Astrocyte (in vitro differentiated cells and primary cell): Measurements from ENCODE around the gene CSTF1. TPM values are rescaled to one million over a fixed set of nuclear protein-coding genes. Genes with fewer than 3 reads are reported as not detected.

Experiments used
- DNase-seq: peaks from one replicate; pipeline ENCODE4 v3.0.0-alpha.2; 2010; ENCODE audit warnings: low read depth
- FAIRE-seq: peaks from 2 replicates; lab custom pipeline; 2011; peaks lifted over from hg19 to GRCh38; lab: Jason Lieb, UNC
- H2AFZ ChIP-seq: 2 replicates; pipeline ENCODE4 v1.6.0; 2012; ENCODE audit warnings: low read depth, low read length, inconsistent platforms
- H3K27ac ChIP-seq: 2 replicates; pipeline ENCODE4 v1.5.1; 2011; ENCODE audit warnings: low read depth, low read length, inconsistent platforms
- H3K27me3 ChIP-seq: 2 replicates; pipeline ENCODE4 v1.6.0; 2011; ENCODE audit warnings: low read length, inconsistent platforms; ENCODE audit not compliant: insufficient read depth
- H3K36me3 ChIP-seq: 2 replicates; pipeline ENCODE4 v1.5.1; 2011; ENCODE audit warnings: low read length, inconsistent platforms; ENCODE audit not compliant: insufficient read depth
- H3K4me1 ChIP-seq: 2 replicates; pipeline ENCODE4 v1.5.1; 2011; ENCODE audit warnings: low read length, inconsistent platforms; ENCODE audit not compliant: insufficient read depth
- H3K4me2 ChIP-seq: 2 replicates; pipeline ENCODE4 v1.6.0; 2012; ENCODE audit warnings: low read length, inconsistent platforms
- H3K4me3 ChIP-seq: 2 replicates; pipeline ENCODE4 v1.5.1; 2011; ENCODE audit warnings: low read depth, mild to moderate bottlenecking, low read length, inconsistent platforms; ENCODE audit not compliant: insufficient read depth
- H3K79me2 ChIP-seq: 2 replicates; pipeline ENCODE4 v1.6.0; 2012; ENCODE audit warnings: mild to moderate bottlenecking, low read length, inconsistent platforms; ENCODE audit not compliant: insufficient read depth
- H3K9ac ChIP-seq: 2 replicates; pipeline ENCODE4 v1.6.0; 2012; ENCODE audit warnings: mild to moderate bottlenecking, low read length, inconsistent platforms
- H3K9me3 ChIP-seq: 2 replicates; pipeline ENCODE4 v1.5.1; 2012; ENCODE audit warnings: low read depth, mild to moderate bottlenecking, low read length, inconsistent platforms; ENCODE audit not compliant: insufficient read depth
- H4K20me1 ChIP-seq: 2 replicates; pipeline ENCODE4 v1.6.0; 2012; ENCODE audit warnings: low read length, inconsistent platforms; ENCODE audit not compliant: insufficient read depth
- H3K27ac Mint-ChIP-seq: one replicate; pipeline ENCODE4 v1.8.0; 2021; ENCODE audit warnings: mild to moderate bottlenecking, mixed read lengths; ENCODE audit not compliant: unreplicated experiment
- H3K27me3 Mint-ChIP-seq: one replicate; pipeline ENCODE4 v1.8.0; 2021; ENCODE audit warnings: low read depth, mixed read lengths; ENCODE audit not compliant: unreplicated experiment
- H3K36me3 Mint-ChIP-seq: one replicate; pipeline ENCODE4 v1.8.0; 2021; ENCODE audit warnings: low read depth, mixed read lengths; ENCODE audit not compliant: unreplicated experiment
- H3K4me1 Mint-ChIP-seq: one replicate; pipeline ENCODE4 v1.8.0; 2021; ENCODE audit warnings: low read depth, mixed read lengths; ENCODE audit not compliant: unreplicated experiment
- H3K4me3 Mint-ChIP-seq: one replicate; pipeline ENCODE4 v1.8.0; 2021; ENCODE audit warnings: mild to moderate bottlenecking, moderate library complexity, mixed read lengths; ENCODE audit not compliant: unreplicated experiment
- H3K9me3 Mint-ChIP-seq: one replicate; pipeline ENCODE4 v1.8.0; 2021; ENCODE audit warnings: mild to moderate bottlenecking, mixed read lengths; ENCODE audit not compliant: unreplicated experiment
- EZH2 ChIP-seq: IDR thresholded peaks from 2 replicates; pipeline ENCODE4 v1.6.1; 2012; ENCODE audit warnings: mild to moderate bottlenecking, low read length, inconsistent platforms; ENCODE audit not compliant: insufficient read depth
- total RNA-seq: library from RNA; stranded (reverse); gene quantifications from 2 replicates; pipeline ENCODE4 v1.2.1, GENCODE V29; 2021
- TF ChIP-seq, protein P1 (sequence below): IDR thresholded peaks from 2 replicates; pipeline ENCODE4 v1.5.1; 2011; ENCODE audit warnings: low read depth, mild to moderate bottlenecking, inconsistent platforms, low read length, moderate library complexity; ENCODE audit not compliant: insufficient read depth

Gene CSTF1
- total RNA-seq, 1 donor from 2014 or later: 30.3 TPM

DNA sequence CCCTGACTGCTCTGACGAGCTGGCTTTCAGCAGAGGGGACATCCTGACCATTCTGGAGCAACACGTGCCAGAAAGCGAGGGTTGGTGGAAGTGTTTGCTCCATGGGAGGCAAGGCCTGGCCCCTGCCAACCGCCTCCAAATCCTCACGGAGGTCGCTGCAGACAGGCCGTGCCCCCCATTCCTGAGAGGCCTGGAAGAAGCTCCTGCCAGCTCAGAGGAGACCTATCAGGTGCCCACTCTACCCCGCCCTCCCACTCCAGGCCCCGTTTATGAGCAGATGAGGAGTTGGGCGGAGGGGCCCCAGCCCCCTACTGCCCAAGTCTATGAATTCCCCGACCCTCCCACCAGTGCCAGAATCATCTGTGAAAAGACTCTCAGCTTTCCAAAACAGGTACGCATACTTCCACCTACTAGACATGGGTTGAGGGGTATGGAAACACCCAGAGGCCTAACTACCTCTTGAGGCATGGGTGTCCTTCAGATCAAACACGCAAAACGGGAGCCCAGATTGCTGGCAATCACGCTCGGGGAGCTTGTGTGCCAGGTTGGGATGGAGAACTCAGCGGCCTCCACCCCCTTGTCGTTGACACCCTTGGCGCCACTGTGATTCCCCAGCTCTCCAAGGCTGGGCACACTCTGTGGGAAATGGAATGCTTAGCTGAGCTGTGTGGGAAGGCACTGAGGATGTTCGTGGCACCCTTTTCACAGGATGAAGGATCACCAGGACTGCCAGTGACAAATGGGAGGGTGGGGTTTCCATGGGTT, 44.9 kb downstream of the CSTF1 start:
- Histone ChIP-seq H3K4me2 (no peak overlapping the region), H3K9ac (no peak overlapping the region), H3K4me1 (peaks cover 34% of the 10 kb centered on the region), H3K27me3 (no peaks in the 10 kb centered on the region), H3K9me3 (no peaks in the 10 kb centered on the region), H3K27ac (no peak overlapping the region), H4K20me1 (no peaks in the 10 kb centered on the region), H3K4me3 (no peak overlapping the region), H3K79me2 (no peaks in the 10 kb centered on the region), H3K36me3 (no peaks in the 10 kb centered on the region), H2AFZ (no peak overlapping the region)
- peaks cover 4% of the 10 kb centered on the region for H3K9me3 Mint-ChIP-seq
- FAIRE-seq (no peak), DNase-seq (no peak)
- TF ChIP-seq, protein P1, sequence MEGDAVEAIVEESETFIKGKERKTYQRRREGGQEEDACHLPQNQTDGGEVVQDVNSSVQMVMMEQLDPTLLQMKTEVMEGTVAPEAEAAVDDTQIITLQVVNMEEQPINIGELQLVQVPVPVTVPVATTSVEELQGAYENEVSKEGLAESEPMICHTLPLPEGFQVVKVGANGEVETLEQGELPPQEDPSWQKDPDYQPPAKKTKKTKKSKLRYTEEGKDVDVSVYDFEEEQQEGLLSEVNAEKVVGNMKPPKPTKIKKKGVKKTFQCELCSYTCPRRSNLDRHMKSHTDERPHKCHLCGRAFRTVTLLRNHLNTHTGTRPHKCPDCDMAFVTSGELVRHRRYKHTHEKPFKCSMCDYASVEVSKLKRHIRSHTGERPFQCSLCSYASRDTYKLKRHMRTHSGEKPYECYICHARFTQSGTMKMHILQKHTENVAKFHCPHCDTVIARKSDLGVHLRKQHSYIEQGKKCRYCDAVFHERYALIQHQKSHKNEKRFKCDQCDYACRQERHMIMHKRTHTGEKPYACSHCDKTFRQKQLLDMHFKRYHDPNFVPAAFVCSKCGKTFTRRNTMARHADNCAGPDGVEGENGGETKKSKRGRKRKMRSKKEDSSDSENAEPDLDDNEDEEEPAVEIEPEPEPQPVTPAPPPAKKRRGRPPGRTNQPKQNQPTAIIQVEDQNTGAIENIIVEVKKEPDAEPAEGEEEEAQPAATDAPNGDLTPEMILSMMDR: no peak
- TF ChIP-seq EZH2: no peak
- H3K4me3 Mint-ChIP-seq: no peak overlapping the region
- no peaks in the 10 kb centered on the region for H3K27me3 Mint-ChIP-seq
- no peaks in the 10 kb centered on the region for H3K36me3 Mint-ChIP-seq
- peak overlapping the region; percentile 14 for H3K27ac Mint-ChIP-seq
- peaks cover 27% of the 10 kb centered on the region for H3K4me1 Mint-ChIP-seq

GRCh38 chr20:56438284-56438683, 45.8 kb downstream of the CSTF1 start:
- Mint-ChIP-seq H3K9me3 (peaks cover 2% of the 10 kb centered on the region), H3K4me3 (no peak overlapping the region), H3K4me1 (peaks cover 22% of the 10 kb centered on the region), H3K27ac (no peak overlapping the region), H3K36me3 (peaks cover 2% of the 10 kb centered on the region), H3K27me3 (no peaks in the 10 kb centered on the region)
- peaks cover 29% of the 10 kb centered on the region for H3K4me1 ChIP-seq
- no peak overlapping the region for H3K27ac ChIP-seq
- H3K4me3 ChIP-seq: no peak overlapping the region
- TF ChIP-seq, protein P1: no peak
- no peak for TF ChIP-seq EZH2
- DNase-seq (no peak), FAIRE-seq (no peak)
- no peak overlapping the region for H3K4me2 ChIP-seq
- no peaks in the 10 kb centered on the region for H4K20me1 ChIP-seq
- H3K27me3 ChIP-seq: no peaks in the 10 kb centered on the region
- no peak overlapping the region for H3K9ac ChIP-seq
- no peaks in the 10 kb centered on the region for H3K9me3 ChIP-seq
- no peaks in the 10 kb centered on the region for H3K79me2 ChIP-seq
- H2AFZ ChIP-seq: no peak overlapping the region
- H3K36me3 ChIP-seq: no peaks in the 10 kb centered on the region

GRCh38 chr20:56439771-56440291, 47.4 kb downstream of the CSTF1 start:
- TF ChIP-seq EZH2: no peak
- TF ChIP-seq, protein P1: no peak
- Histone ChIP-seq H4K20me1 (no peaks in the 10 kb centered on the region), H2AFZ (peak overlapping the region; percentile 19), H3K9ac (peak overlapping the region; percentile 70), H3K79me2 (no peaks in the 10 kb centered on the region), H3K4me2 (peak overlapping the region; percentile 64), H3K4me1 (peaks cover 28% of the 10 kb centered on the region), H3K27ac (peak overlapping the region; percentile 91), H3K27me3 (no peaks in the 10 kb centered on the region), H3K4me3 (no peak overlapping the region), H3K36me3 (no peaks in the 10 kb centered on the region), H3K9me3 (no peaks in the 10 kb centered on the region)
- peak overlapping the region; percentile 94 for H3K27ac Mint-ChIP-seq
- H3K27me3 Mint-ChIP-seq: no peaks in the 10 kb centered on the region
- peaks cover 17% of the 10 kb centered on the region for H3K4me1 Mint-ChIP-seq
- peaks cover 2% of the 10 kb centered on the region for H3K36me3 Mint-ChIP-seq
- H3K9me3 Mint-ChIP-seq: no peaks in the 10 kb centered on the region
- H3K4me3 Mint-ChIP-seq: peak overlapping the region; percentile 68
- FAIRE-seq (peak; percentile 82), DNase-seq (peak; percentile 100)
